PFSK-1 (cell line): Measurements from ENCODE around the gene BABAM2.

Experiments used
- FOXP2 ChIP-seq: optimal IDR thresholded peaks from 2 replicates; pipeline ENCODE3; 2011; ENCODE audit warnings: borderline replicate concordance, control low read depth, inconsistent platforms; ENCODE audit not compliant: insufficient read depth; ENCODE audit errors: extremely low read length, extremely low read depth
- POLR2AphosphoS5 ChIP-seq: IDR thresholded peaks from 2 replicates; pipeline ENCODE4 v1.6.1; 2012; ENCODE audit warnings: low read depth, mild to moderate bottlenecking, control low read depth, low read length, moderate library complexity
- REST ChIP-seq, 2 experiments: IDR thresholded peaks; 2 replicates each; pipeline versions ENCODE4 v1.6.1 to v1.8.0; 2011 to 2012; ENCODE audit warnings: low read depth in 2 of 2, low read length in 2 of 2, control low read depth in 1 of 2, inconsistent platforms in 1 of 2, mild to moderate bottlenecking in 1 of 2, moderate library complexity in 1 of 2; ENCODE audit not compliant: insufficient read depth in 1 of 2
- SIN3A ChIP-seq: IDR thresholded peaks from 2 replicates; pipeline ENCODE4 v1.6.1; 2012; ENCODE audit warnings: mild to moderate bottlenecking, low read length, moderate library complexity, borderline replicate concordance; ENCODE audit not compliant: insufficient read depth
- TAF1 ChIP-seq: IDR thresholded peaks from 2 replicates; pipeline ENCODE4 v1.6.1; 2012; ENCODE audit warnings: low read length, control low read depth, borderline replicate concordance; ENCODE audit not compliant: insufficient read depth

DNA sequence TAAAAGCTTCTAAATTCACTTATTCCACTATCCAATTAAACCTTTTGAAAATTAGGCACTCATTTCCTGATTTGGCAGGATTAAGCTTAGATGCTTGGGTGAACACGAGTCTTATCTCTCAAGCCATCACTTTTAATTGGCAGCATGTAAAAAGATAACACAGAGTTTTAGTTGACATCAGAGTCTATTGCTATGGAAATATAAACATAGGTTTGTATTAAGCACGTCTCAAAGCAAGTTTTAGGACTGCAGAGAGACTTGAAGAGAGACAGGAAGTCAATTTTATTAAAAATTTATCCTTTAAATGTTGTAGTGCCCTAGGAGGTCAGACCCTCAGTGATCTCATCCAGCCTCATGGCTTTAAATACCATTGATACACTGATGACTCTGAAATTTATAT lies 5.9 kb upstream of the BABAM2 start:
- TF ChIP-seq POLR2AphosphoS5: no peak
- no peak for TF ChIP-seq TAF1
- no peak for TF ChIP-seq REST (IDR thresholded peaks at IDR 0.05; ENCODE audit: insufficient read depth in 1 of 2, low read depth in 2 of 2, low read length in 2 of 2)
- TF ChIP-seq SIN3A: no peak
- no peak for TF ChIP-seq FOXP2
